ENCODE data around the gene UNKL. TPM values are rescaled to one million over a fixed set of nuclear protein-coding genes. Genes with fewer than 3 reads are reported as not detected.

The UNKL gene, protein sequence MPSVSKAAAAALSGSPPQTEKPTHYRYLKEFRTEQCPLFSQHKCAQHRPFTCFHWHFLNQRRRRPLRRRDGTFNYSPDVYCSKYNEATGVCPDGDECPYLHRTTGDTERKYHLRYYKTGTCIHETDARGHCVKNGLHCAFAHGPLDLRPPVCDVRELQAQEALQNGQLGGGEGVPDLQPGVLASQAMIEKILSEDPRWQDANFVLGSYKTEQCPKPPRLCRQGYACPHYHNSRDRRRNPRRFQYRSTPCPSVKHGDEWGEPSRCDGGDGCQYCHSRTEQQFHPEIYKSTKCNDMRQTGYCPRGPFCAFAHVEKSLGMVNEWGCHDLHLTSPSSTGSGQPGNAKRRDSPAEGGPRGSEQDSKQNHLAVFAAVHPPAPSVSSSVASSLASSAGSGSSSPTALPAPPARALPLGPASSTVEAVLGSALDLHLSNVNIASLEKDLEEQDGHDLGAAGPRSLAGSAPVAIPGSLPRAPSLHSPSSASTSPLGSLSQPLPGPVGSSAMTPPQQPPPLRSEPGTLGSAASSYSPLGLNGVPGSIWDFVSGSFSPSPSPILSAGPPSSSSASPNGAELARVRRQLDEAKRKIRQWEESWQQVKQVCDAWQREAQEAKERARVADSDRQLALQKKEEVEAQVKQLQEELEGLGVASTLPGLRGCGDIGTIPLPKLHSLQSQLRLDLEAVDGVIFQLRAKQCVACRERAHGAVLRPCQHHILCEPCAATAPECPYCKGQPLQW
- 38.3 to 43.6 TPM (median 40.2 TPM) in 3 replicates for total RNA-seq

DNA sequence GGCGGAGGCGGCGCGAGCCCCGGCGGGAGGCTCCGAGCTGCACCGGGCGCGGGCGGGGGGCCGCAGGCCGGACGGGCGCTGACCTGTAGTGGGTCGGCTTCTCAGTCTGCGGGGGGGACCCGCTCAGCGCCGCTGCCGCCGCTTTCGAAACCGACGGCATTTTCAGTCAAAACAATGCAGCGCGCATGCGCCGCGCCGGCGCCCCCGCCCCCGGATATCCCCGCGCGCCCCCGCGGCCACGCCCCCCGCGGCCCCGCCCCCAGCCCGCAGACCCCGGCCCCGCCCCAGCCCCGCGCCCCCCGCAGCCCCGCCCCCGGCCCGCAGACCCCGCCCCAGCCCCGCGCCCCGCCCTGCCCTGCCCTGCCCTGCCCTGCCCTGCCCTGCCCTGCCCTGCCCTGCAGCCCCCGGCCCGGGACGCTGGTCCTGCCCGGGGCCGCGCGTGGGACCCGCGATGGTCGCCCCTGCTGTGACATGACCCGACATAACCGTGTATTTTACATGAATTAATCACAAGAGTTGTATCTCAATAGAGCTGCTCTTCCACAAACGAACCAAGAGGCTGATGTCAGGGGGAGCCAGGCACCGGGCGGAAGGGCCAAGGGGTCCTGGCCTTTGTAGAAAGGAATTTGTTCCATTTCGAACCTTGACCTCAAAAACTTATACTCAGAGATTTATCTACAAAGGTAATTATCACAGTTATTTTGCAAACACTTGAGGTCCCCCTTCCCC, at the start of gene UNKL:
Gene UNKL (minus strand): TSS at position 173 of the 729 bp plus-strand sequence. CDS start 13 bp downstream, at position 160.
- Mint-ChIP-seq H3K36me3 (peaks cover 8% of the 10 kb centered on the region), H3K27ac (peak within 1 kb of the TSS; percentile 93), H3K27me3 (ENCODE audit: low read depth) (no peaks in the 10 kb centered on the region), H3K4me3 (peak within 1 kb of the TSS; percentile 83), H3K9me3 (no peaks in the 10 kb centered on the region), H3K4me1 (peaks cover 13% of the 10 kb centered on the region)
- TF ChIP-seq, protein P1, sequence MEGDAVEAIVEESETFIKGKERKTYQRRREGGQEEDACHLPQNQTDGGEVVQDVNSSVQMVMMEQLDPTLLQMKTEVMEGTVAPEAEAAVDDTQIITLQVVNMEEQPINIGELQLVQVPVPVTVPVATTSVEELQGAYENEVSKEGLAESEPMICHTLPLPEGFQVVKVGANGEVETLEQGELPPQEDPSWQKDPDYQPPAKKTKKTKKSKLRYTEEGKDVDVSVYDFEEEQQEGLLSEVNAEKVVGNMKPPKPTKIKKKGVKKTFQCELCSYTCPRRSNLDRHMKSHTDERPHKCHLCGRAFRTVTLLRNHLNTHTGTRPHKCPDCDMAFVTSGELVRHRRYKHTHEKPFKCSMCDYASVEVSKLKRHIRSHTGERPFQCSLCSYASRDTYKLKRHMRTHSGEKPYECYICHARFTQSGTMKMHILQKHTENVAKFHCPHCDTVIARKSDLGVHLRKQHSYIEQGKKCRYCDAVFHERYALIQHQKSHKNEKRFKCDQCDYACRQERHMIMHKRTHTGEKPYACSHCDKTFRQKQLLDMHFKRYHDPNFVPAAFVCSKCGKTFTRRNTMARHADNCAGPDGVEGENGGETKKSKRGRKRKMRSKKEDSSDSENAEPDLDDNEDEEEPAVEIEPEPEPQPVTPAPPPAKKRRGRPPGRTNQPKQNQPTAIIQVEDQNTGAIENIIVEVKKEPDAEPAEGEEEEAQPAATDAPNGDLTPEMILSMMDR (IDR thresholded peaks at IDR 0.05; ENCODE audit: unreplicated experiment): no peak
- peak; percentile 80 to 83 for DNase-seq (ENCODE audit: low spot score in 2 of 2, unreplicated experiment in 2 of 2)

DNA sequence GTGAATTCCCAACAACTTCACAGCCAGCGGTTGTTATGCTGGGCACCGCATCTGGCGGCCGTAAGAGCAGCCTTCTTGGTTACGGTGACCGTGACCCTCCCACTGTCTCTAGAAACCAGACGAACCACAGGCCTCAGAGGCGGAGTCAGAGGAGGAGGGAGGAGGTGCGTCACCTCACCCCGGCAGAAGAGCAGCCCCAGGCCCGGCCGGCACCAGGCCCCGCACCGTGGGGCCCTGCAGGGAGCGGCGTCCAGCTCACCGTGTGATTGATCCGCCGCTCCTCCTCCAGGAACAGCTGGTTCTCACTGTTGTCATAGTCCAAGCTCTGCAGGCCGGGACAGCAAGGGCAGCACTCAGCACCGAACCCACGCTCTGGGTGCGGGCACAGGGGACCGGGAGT, 46.6 kb upstream of the UNKL start:
- Mint-ChIP-seq H3K9me3 (no peaks in the 10 kb centered on the region), H3K27me3 (ENCODE audit: low read depth) (no peaks in the 10 kb centered on the region), H3K36me3 (peaks cover 2% of the 10 kb centered on the region), H3K4me3 (no peak overlapping the region), H3K27ac (peak overlapping the region; percentile 76), H3K4me1 (peaks cover 3% of the 10 kb centered on the region)
- DNase-seq (ENCODE audit: low spot score in 2 of 2, unreplicated experiment in 2 of 2): peak in 1 of 2 experiments; percentile 18
- TF ChIP-seq, protein P1 (IDR thresholded peaks at IDR 0.05; ENCODE audit: unreplicated experiment): no peak

DNA sequence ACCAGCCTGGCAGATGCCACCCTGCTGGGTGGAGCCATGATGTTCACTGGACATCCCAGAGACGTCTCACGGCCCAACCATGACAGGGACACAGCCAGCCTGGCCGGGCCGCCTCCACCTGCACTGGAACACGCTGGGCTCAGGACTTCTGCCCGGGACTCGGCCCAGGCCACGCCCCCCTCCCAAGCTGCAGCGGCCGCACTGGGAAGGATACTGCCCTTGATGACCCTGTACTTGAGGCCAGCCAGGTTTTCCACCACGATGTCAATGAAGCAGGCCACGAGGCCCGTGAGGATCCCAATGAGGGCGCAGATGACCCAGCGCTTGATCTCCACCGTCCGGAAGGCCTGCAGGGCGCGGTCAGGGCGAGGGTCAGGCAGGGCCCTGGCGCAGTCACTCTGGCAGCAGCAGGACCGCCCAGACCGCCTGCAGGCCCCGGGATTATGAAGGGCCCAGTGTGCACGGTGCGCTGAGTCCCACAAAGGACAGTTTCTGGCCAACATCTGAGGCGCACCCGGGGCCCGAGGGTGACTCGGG, 46.2 kb upstream of the UNKL start:
- peaks cover 2% of the 10 kb centered on the region for H3K36me3 Mint-ChIP-seq
- H3K27me3 Mint-ChIP-seq (ENCODE audit: low read depth): no peaks in the 10 kb centered on the region
- DNase-seq (ENCODE audit: low spot score in 2 of 2, unreplicated experiment in 2 of 2): peak in 1 of 2 experiments; percentile 17
- TF ChIP-seq, protein P1 (IDR thresholded peaks at IDR 0.05; ENCODE audit: unreplicated experiment): no peak
- H3K9me3 Mint-ChIP-seq: no peaks in the 10 kb centered on the region
- H3K4me3 Mint-ChIP-seq: no peak overlapping the region
- peak overlapping the region; percentile 30 for H3K27ac Mint-ChIP-seq
- peaks cover 3% of the 10 kb centered on the region for H3K4me1 Mint-ChIP-seq

DNA sequence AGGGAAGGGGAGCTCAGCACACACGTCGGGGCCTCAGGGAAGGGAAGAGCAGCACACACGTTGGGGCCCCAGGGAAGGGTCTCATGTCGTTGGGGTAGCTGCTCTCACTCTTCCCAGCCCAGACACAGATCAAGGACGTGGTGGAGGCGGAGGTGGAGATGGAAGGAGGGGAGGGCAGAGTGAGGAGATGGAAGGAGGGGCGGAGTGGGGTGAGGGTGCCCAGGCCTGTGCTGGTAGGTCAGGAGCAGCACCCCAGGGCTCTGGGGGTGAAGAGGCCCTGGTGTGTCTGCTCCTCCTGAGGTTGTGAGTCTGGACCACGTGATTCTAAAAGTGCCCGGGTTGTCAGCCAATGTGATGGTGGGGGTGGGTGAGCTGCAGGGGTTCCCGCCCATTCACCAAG, 45.5 kb upstream of the UNKL start:
- Mint-ChIP-seq H3K9me3 (no peaks in the 10 kb centered on the region), H3K27me3 (ENCODE audit: low read depth) (no peaks in the 10 kb centered on the region), H3K4me1 (peaks cover 3% of the 10 kb centered on the region), H3K27ac (peak overlapping the region; percentile 34), H3K36me3 (peaks cover 2% of the 10 kb centered on the region), H3K4me3 (no peak overlapping the region)
- TF ChIP-seq, protein P1 (IDR thresholded peaks at IDR 0.05; ENCODE audit: unreplicated experiment): no peak
- DNase-seq (ENCODE audit: low spot score in 2 of 2, unreplicated experiment in 2 of 2): no peak

DNA sequence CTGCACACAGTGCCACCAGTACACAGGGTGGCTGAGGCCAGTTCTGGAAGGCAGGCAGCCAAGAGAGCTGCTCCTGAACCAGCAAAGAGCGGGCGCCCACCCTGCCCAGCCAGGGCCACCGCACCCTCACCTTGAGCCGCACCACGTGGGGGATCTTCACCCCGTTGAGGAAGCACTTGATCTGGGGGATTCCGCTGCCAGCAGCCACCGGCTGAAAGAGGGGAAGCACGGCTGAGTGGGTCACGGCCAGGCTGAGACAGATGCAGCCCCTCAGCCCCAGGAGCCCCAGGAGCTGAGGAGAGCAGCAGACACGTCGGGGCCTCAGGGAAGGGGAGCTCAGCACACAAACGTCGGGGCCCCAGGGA, 44.5 kb upstream of the UNKL start:
- Mint-ChIP-seq H3K27me3 (ENCODE audit: low read depth) (no peaks in the 10 kb centered on the region), H3K27ac (peak overlapping the region; percentile 39), H3K36me3 (peaks cover 2% of the 10 kb centered on the region), H3K9me3 (no peaks in the 10 kb centered on the region), H3K4me3 (no peak overlapping the region), H3K4me1 (peaks cover 3% of the 10 kb centered on the region)
- TF ChIP-seq, protein P1 (IDR thresholded peaks at IDR 0.05; ENCODE audit: unreplicated experiment): no peak
- DNase-seq (ENCODE audit: low spot score in 2 of 2, unreplicated experiment in 2 of 2): peak in 1 of 2 experiments; percentile 12
